Measurements from ENCODE around the gene BBC3. TPM values are rescaled to one million over a fixed set of nuclear protein-coding genes. Genes with fewer than 3 reads are reported as not detected.
A peak's percentile ranks its signal among the peaks of the same experiment; 100 is the strongest.

BBC3 gene
- polyA plus RNA-seq, 1 donor from 2014 or later: 5.1 TPM

GRCh38 chr19:47247308-47247990 is 16.4 kb upstream of the BBC3 start:
- Mint-ChIP-seq H3K9me3 (no peaks in the 10 kb centered on the region), H3K4me3 (peak overlapping the region in 1 of 4 donors; percentile 14)

GRCh38 chr19:47243776-47244547 is 13.0 kb upstream of the BBC3 start:
- H3K36me3 Mint-ChIP-seq: no peaks in the 10 kb centered on the region
- H3K27ac Mint-ChIP-seq: no peak overlapping the region
- peaks cover 21% of the 10 kb centered on the region for H3K27me3 Mint-ChIP-seq
- H3K4me1 Mint-ChIP-seq: peaks cover 15 to 22% (median 19%) of the 10 kb centered on the region in 3 donors
- H3K9me3 Mint-ChIP-seq: no peaks in the 10 kb centered on the region
- peak overlapping the region; percentile 14 to 86 (median 74) for H3K4me3 Mint-ChIP-seq

More at GRCh38 chr19:47247308-47247990, 16.4 kb upstream of the BBC3 start:
- Mint-ChIP-seq H3K27ac (peak overlapping the region in 2 of 3 donors; percentile 33 to 59), H3K4me1 (peaks cover 11 to 18% (median 18%) of the 10 kb centered on the region in 3 donors), H3K27me3 (peaks cover 9% of the 10 kb centered on the region), H3K36me3 (no peaks in the 10 kb centered on the region)

GRCh38 chr19:47243364-47243775 is 12.4 kb upstream of the BBC3 start:
- Mint-ChIP-seq H3K27me3 (peaks cover 22% of the 10 kb centered on the region), H3K27ac (peak overlapping the region in 1 of 3 donors; percentile 63)

GRCh38 chr19:47241919-47242577 is 11.0 kb upstream of the BBC3 start:
- no peaks in the 10 kb centered on the region for H3K36me3 Mint-ChIP-seq
- peaks cover 13 to 20% (median 17%) of the 10 kb centered on the region in 3 donors for H3K4me1 Mint-ChIP-seq
- H3K4me3 Mint-ChIP-seq: no peak overlapping the region
- H3K27ac Mint-ChIP-seq: no peak overlapping the region
- H3K27me3 Mint-ChIP-seq: peaks cover 19% of the 10 kb centered on the region
- no peaks in the 10 kb centered on the region for H3K9me3 Mint-ChIP-seq

More at GRCh38 chr19:47243364-47243775, 12.4 kb upstream of the BBC3 start:
- Mint-ChIP-seq H3K9me3 (no peaks in the 10 kb centered on the region), H3K36me3 (no peaks in the 10 kb centered on the region), H3K4me3 (peak overlapping the region in 2 of 4 donors; percentile 57 to 86), H3K4me1 (peaks cover 17 to 23% (median 19%) of the 10 kb centered on the region in 3 donors)

GRCh38 chr19:47240996-47241918 is 10.3 kb upstream of the BBC3 start:
- no peaks in the 10 kb centered on the region for H3K36me3 Mint-ChIP-seq
- H3K27ac Mint-ChIP-seq: peak overlapping the region in 2 of 3 donors; percentile 39 to 67
- no peak overlapping the region for H3K4me3 Mint-ChIP-seq
- peaks cover 19% of the 10 kb centered on the region for H3K27me3 Mint-ChIP-seq
- H3K4me1 Mint-ChIP-seq: peaks cover 13 to 20% (median 17%) of the 10 kb centered on the region in 3 donors
- H3K9me3 Mint-ChIP-seq: no peaks in the 10 kb centered on the region

GRCh38 chr19:47240556-47240955 is 9.6 kb upstream of the BBC3 start:
- Mint-ChIP-seq H3K36me3 (no peaks in the 10 kb centered on the region), H3K4me1 (peaks cover 13 to 20% (median 17%) of the 10 kb centered on the region in 3 donors), H3K4me3 (no peak overlapping the region), H3K9me3 (no peaks in the 10 kb centered on the region), H3K27me3 (peaks cover 19% of the 10 kb centered on the region), H3K27ac (peak overlapping the region in 1 of 3 donors; percentile 67)

GRCh38 chr19:47239610-47240296 is 8.8 kb upstream of the BBC3 start:
- peaks cover 19% of the 10 kb centered on the region for H3K27me3 Mint-ChIP-seq
- H3K4me1 Mint-ChIP-seq: peaks cover 11 to 19% (median 13%) of the 10 kb centered on the region in 3 donors
- H3K9me3 Mint-ChIP-seq: no peaks in the 10 kb centered on the region
- H3K36me3 Mint-ChIP-seq: no peaks in the 10 kb centered on the region
- peak overlapping the region in 2 of 4 donors; percentile 44 to 73 for H3K4me3 Mint-ChIP-seq
- peak overlapping the region in 2 of 3 donors; percentile 27 to 67 for H3K27ac Mint-ChIP-seq

GRCh38 chr19:47239152-47239551 is 8.2 kb upstream of the BBC3 start:
- Mint-ChIP-seq H3K4me3 (peak overlapping the region; percentile 51 to 85 (median 69)), H3K27ac (peak overlapping the region in 2 of 3 donors; percentile 22 to 85), H3K9me3 (no peaks in the 10 kb centered on the region), H3K36me3 (no peaks in the 10 kb centered on the region), H3K27me3 (peaks cover 15% of the 10 kb centered on the region), H3K4me1 (peaks cover 6 to 14% (median 8%) of the 10 kb centered on the region in 3 donors)

GRCh38 chr19:47236072-47236675 is 5.2 kb upstream of the BBC3 start:
- Mint-ChIP-seq H3K9me3 (no peaks in the 10 kb centered on the region), H3K4me1 (peaks cover 12 to 21% (median 15%) of the 10 kb centered on the region in 3 donors), H3K27ac (peak overlapping the region in 1 of 3 donors; percentile 7), H3K4me3 (peak overlapping the region in 1 of 4 donors; percentile 68), H3K27me3 (peaks cover 17% of the 10 kb centered on the region), H3K36me3 (no peaks in the 10 kb centered on the region)

- Mint-ChIP-seq H3K9me3 (no peaks in the 10 kb centered on the region), H3K36me3 (no peaks in the 10 kb centered on the region), H3K4me1 (peaks cover 6 to 15% (median 12%) of the 10 kb centered on the region in 3 donors), H3K4me3 (peak overlapping the region; percentile 59 to 81 (median 74)), H3K27ac (peak overlapping the region; percentile 69 to 80 (median 79)), H3K27me3 (peaks cover 4% of the 10 kb centered on the region)
Observed at GRCh38 chr19:47232422-47233211, 1.6 kb upstream of the BBC3 start.

GRCh38 chr19:47231215-47232054 is 436 bp upstream of the BBC3 start:
- no peaks in the 10 kb centered on the region for H3K9me3 Mint-ChIP-seq
- peak overlapping the region; percentile 79 to 91 (median 80) for H3K27ac Mint-ChIP-seq
- H3K36me3 Mint-ChIP-seq: no peaks in the 10 kb centered on the region
- H3K27me3 Mint-ChIP-seq: peaks cover 4% of the 10 kb centered on the region
- peaks cover 6 to 19% (median 15%) of the 10 kb centered on the region in 3 donors for H3K4me1 Mint-ChIP-seq
- peak overlapping the region; percentile 59 to 82 (median 78) for H3K4me3 Mint-ChIP-seq
